Measurements from ENCODE around the gene KBTBD4.

Gene KBTBD4

GRCh38 chr11:47523490-47524225, 55.1 kb downstream of the KBTBD4 start:
- peak; percentile 35 for DNase-seq

Data from activated T-cell treated with anti-CD3 and anti-CD28 coated beads, Interleukin-2, amount 50 U/mL, for 1 hour (primary cell).